Measurements from ENCODE around the gene ACSBG1.
"Not testable (repeated sequence)": the region's sequence is repeated elsewhere in the genome, so short reads cannot be mapped to it uniquely, and the experiment has no call there.

ACSBG1 gene

GRCh38 chr15:78249131-78249530 is 14.8 kb upstream of the ACSBG1 start:
- DNase-seq: no peak

- no peak for DNase-seq
These were observed 13.5 kb upstream of the ACSBG1 start for GRCh38 chr15:78247911-78248310.

- DNase-seq: not testable (repeated sequence)
These were observed 11.7 kb upstream of the ACSBG1 start for GRCh38 chr15:78245976-78246620.

GRCh38 chr15:78245392-78245791 is 11.0 kb upstream of the ACSBG1 start:
- not testable (repeated sequence) for DNase-seq

GRCh38 chr15:78244893-78245292 is 10.5 kb upstream of the ACSBG1 start:
- no peak for DNase-seq

GRCh38 chr15:78244101-78244500 is 9.7 kb upstream of the ACSBG1 start:
- DNase-seq: no peak

- DNase-seq: no peak
These were observed 9.2 kb upstream of the ACSBG1 start for GRCh38 chr15:78243491-78243941.

GRCh38 chr15:78243058-78243457 is 8.7 kb upstream of the ACSBG1 start:
- no peak for DNase-seq

GRCh38 chr15:78242128-78242527 is 7.8 kb upstream of the ACSBG1 start:
- DNase-seq: no peak

GRCh38 chr15:78241017-78241416 is 6.7 kb upstream of the ACSBG1 start:
- no peak for DNase-seq

- no peak for DNase-seq
These were observed 5.4 kb upstream of the ACSBG1 start for GRCh38 chr15:78239811-78240210.

- DNase-seq: no peak
These were observed 2.8 kb upstream of the ACSBG1 start for GRCh38 chr15:78237146-78237545.

GRCh38 chr15:78236491-78236890 is 2.1 kb upstream of the ACSBG1 start:
- DNase-seq: no peak

- DNase-seq: no peak
These were observed 869 bp downstream of the ACSBG1 start for GRCh38 chr15:78233496-78233895.

- no peak for DNase-seq
These were observed 1.4 kb downstream of the ACSBG1 start for GRCh38 chr15:78232951-78233350.

GRCh38 chr15:78229431-78230406 is 4.6 kb downstream of the ACSBG1 start:
- no peak for DNase-seq

GRCh38 chr15:78228356-78228996 is 5.9 kb downstream of the ACSBG1 start:
- DNase-seq: no peak

GRCh38 chr15:78225783-78226541 is 8.4 kb downstream of the ACSBG1 start:
- DNase-seq: no peak

- no peak for DNase-seq
These were observed 10.3 kb downstream of the ACSBG1 start for GRCh38 chr15:78224023-78224411.

- no peak for DNase-seq
These were observed 10.9 kb downstream of the ACSBG1 start for GRCh38 chr15:78223396-78224022.

- no peak for DNase-seq
These were observed 11.5 kb downstream of the ACSBG1 start for GRCh38 chr15:78222745-78223395.

- DNase-seq: no peak
These were observed 13.7 kb downstream of the ACSBG1 start for GRCh38 chr15:78220713-78221112.

Data from DMS153 (cell line).